GM12878 (cell line): Measurements from ENCODE around the gene AFAP1.

Source experiments
- BCL11A ChIP-seq: IDR thresholded peaks from 2 replicates; pipeline ENCODE4 v1.6.1; 2011; ENCODE audit warnings: low read depth, low read length
- CHD2 ChIP-seq: IDR thresholded peaks from 2 replicates; pipeline ENCODE4 v1.6.1; 2011; ENCODE audit warnings: low read depth, low read length, improper control_type of control experiment, borderline replicate concordance
- CHD4 ChIP-seq: fragments of 200-600 bp; sonication (generic); IDR thresholded peaks from 2 replicates; pipeline ENCODE4 v1.6.1; 2016; ENCODE audit warnings: mild to moderate bottlenecking
- CREB1 ChIP-seq: IDR thresholded peaks from 2 replicates; pipeline ENCODE4 v1.6.1; 2012; ENCODE audit warnings: low read depth, mild to moderate bottlenecking, inconsistent platforms
- EP300 ChIP-seq, 2 experiments: fragments of 150-350 bp in 1 of 2; IDR thresholded peaks; 2 replicates each; pipeline ENCODE4 v1.6.1; 2011 to 2012; ENCODE audit warnings: low read depth in 2 of 2, low read length in 2 of 2, borderline replicate concordance in 1 of 2, improper control_type of control experiment in 1 of 2, inconsistent platforms in 1 of 2; ENCODE audit not compliant: control insufficient read depth in 1 of 2
- ETV6 ChIP-seq, 2 experiments: fragments of 450-650 bp in 1 of 2; IDR thresholded peaks in 1 of 2; conservative IDR thresholded peaks in 1 of 2; 2 replicates each; pipeline ENCODE4 v1.6.1; 2014; ENCODE audit warnings: antibody characterized with exemption in 1 of 2, borderline replicate concordance in 1 of 2, low read depth in 1 of 2, mild to moderate bottlenecking in 1 of 2, moderate library complexity in 1 of 2
- IRF3 ChIP-seq: fragments of 450-650 bp; IDR thresholded peaks from 2 replicates; pipeline ENCODE4 v1.6.1; 2014; ENCODE audit warnings: mild to moderate bottlenecking
- JUND ChIP-seq: IDR thresholded peaks from 2 replicates; pipeline ENCODE4 v1.6.1; 2012; ENCODE audit warnings: low read depth, mild to moderate bottlenecking, low read length, improper control_type of control experiment, moderate library complexity
- USF2 ChIP-seq: IDR thresholded peaks from 2 replicates; pipeline ENCODE4 v1.6.1; 2011; ENCODE audit warnings: low read depth, low read length, improper control_type of control experiment, borderline replicate concordance
- TF ChIP-seq, protein P1 (sequence below): IDR thresholded peaks from 2 replicates; pipeline ENCODE4 v1.6.1; 2011; ENCODE audit warnings: borderline replicate concordance, low read depth, mild to moderate bottlenecking, moderate library complexity, mixed read lengths, low read length; ENCODE audit not compliant: insufficient read depth; ENCODE audit errors: extremely low read length
- TF ChIP-seq, protein P2 (sequence below), 3 experiments: IDR thresholded peaks in 2 of 3; conservative IDR thresholded peaks in 1 of 3; 2 replicates each; pipeline ENCODE4 v1.5.1; 2011; ENCODE audit warnings: low read depth in 3 of 3, low read length in 3 of 3, mild to moderate bottlenecking in 3 of 3, control low read depth in 2 of 3, moderate library complexity in 2 of 3, inconsistent platforms in 1 of 3, mixed read lengths in 1 of 3; ENCODE audit not compliant: control insufficient read depth in 2 of 3, insufficient read depth in 1 of 3; ENCODE audit errors: extremely low read depth in 1 of 3

DNA sequence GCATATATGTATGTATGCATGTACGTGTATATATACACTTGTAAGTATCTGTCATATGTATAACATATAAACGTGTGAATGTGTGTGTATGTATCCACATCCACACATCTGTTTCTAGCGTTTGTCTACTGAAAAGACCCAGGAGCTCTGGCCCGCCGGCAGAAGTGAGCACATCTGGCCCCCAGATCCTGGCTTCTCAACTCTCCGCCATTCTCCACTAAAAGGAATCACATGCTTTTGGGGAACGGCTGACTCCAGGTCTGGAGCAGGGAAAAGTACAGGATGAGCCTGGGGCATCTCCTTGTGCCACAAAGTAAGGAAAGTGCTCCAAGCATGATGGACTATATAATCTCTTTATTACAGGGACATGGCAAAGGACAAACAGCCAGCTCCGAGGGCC is 143.7 kb downstream of the AFAP1 start:
- no peak for TF ChIP-seq CHD2
- no peak for TF ChIP-seq IRF3
- TF ChIP-seq EP300 (IDR thresholded peaks at IDR 0.05; ENCODE audit: borderline replicate concordance in 1 of 2, control insufficient read depth in 1 of 2, low read depth in 2 of 2, low read length in 2 of 2), result no peak
- TF ChIP-seq, protein P1, sequence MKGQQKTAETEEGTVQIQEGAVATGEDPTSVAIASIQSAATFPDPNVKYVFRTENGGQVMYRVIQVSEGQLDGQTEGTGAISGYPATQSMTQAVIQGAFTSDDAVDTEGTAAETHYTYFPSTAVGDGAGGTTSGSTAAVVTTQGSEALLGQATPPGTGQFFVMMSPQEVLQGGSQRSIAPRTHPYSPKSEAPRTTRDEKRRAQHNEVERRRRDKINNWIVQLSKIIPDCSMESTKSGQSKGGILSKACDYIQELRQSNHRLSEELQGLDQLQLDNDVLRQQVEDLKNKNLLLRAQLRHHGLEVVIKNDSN, result no peak
- no peak for TF ChIP-seq CHD4
- no peak for TF ChIP-seq ETV6 (conservative IDR thresholded peaks at IDR 0.05 in 1 of 2, IDR thresholded peaks at IDR 0.05 in 1 of 2; ENCODE audit: borderline replicate concordance in 1 of 2, low read depth in 1 of 2)
- no peak for TF ChIP-seq USF2
- no peak for TF ChIP-seq CREB1
- no peak for TF ChIP-seq BCL11A
- TF ChIP-seq JUND, result no peak
- TF ChIP-seq, protein P2, sequence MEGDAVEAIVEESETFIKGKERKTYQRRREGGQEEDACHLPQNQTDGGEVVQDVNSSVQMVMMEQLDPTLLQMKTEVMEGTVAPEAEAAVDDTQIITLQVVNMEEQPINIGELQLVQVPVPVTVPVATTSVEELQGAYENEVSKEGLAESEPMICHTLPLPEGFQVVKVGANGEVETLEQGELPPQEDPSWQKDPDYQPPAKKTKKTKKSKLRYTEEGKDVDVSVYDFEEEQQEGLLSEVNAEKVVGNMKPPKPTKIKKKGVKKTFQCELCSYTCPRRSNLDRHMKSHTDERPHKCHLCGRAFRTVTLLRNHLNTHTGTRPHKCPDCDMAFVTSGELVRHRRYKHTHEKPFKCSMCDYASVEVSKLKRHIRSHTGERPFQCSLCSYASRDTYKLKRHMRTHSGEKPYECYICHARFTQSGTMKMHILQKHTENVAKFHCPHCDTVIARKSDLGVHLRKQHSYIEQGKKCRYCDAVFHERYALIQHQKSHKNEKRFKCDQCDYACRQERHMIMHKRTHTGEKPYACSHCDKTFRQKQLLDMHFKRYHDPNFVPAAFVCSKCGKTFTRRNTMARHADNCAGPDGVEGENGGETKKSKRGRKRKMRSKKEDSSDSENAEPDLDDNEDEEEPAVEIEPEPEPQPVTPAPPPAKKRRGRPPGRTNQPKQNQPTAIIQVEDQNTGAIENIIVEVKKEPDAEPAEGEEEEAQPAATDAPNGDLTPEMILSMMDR (IDR thresholded peaks at IDR 0.05 in 2 of 3, conservative IDR thresholded peaks at IDR 0.05 in 1 of 3; ENCODE audit: control insufficient read depth in 2 of 3, extremely low read depth in 1 of 3, insufficient read depth in 1 of 3, low read depth in 3 of 3, low read length in 3 of 3), result no peak
